MCF 10A (cell line): ENCODE data around the gene PEAK1. TPM values are rescaled to one million over a fixed set of nuclear protein-coding genes. Genes with fewer than 3 reads are reported as not detected.

ENCODE experiments used
- BruUV-seq: library from RNA; stranded (reverse); fragments of 400-500 nt; replicated peaks from 2 replicates; lab custom pipeline; 2021; lab: Mats Ljungman, UMichigan
- CTCF ChIA-PET: fragments of 300-600 bp; sonication (Branson Sonifier 250); formaldehyde crosslinking; extraction: SDS; loops from one replicate; lab custom pipeline; 2021; ENCODE audit warnings: antibody characterized with exemption, inconsistent platforms; lab: Yijun Ruan, JAX
- POLR2A ChIA-PET: fragments of 300-600, 350-650 bp; sonication (Branson Sonifier 250); formaldehyde crosslinking; extraction: SDS; loops from one replicate; lab custom pipeline; 2020; ENCODE audit warnings: antibody characterized with exemption, inconsistent platforms; lab: Yijun Ruan, JAX
- DNase-seq: peaks from one replicate; pipeline ENCODE4 v3.0.0-alpha.2; 2018; ENCODE audit not compliant: unreplicated experiment
- H3K27ac Mint-ChIP-seq: one replicate; pipeline ENCODE4 v1.8.0; 2022; ENCODE audit warnings: mild to moderate bottlenecking, low read depth, mixed read lengths; ENCODE audit not compliant: unreplicated experiment
- H3K27me3 Mint-ChIP-seq: one replicate; pipeline ENCODE4 v1.8.0; 2022; ENCODE audit warnings: mixed read lengths; ENCODE audit not compliant: insufficient read depth, unreplicated experiment
- H3K36me3 Mint-ChIP-seq: one replicate; pipeline ENCODE4 v1.8.0; 2022; ENCODE audit warnings: mild to moderate bottlenecking, moderate library complexity, mixed read lengths; ENCODE audit not compliant: insufficient read depth, unreplicated experiment
- H3K4me1 Mint-ChIP-seq: one replicate; pipeline ENCODE4 v1.8.0; 2022; ENCODE audit warnings: mixed read lengths; ENCODE audit not compliant: insufficient read depth, unreplicated experiment
- H3K4me3 Mint-ChIP-seq: one replicate; pipeline ENCODE4 v1.8.0; 2022; ENCODE audit warnings: mild to moderate bottlenecking, moderate library complexity, mixed read lengths; ENCODE audit not compliant: unreplicated experiment
- H3K9me3 Mint-ChIP-seq: one replicate; pipeline ENCODE4 v1.8.0; 2022; ENCODE audit warnings: mixed read lengths; ENCODE audit not compliant: unreplicated experiment
- intact Hi-C: fragments of 100-400 bp; cut with micrococcal nuclease; formaldehyde crosslinking; loops from 2 replicates; pipeline ENCODE4 v1.14.1; 2022
- total RNA-seq: library from RNA; stranded (reverse); gene quantifications from 2 replicates; pipeline ENCODE4 v1.2.3, GENCODE V29; 2022
- TF ChIP-seq, protein P1 (sequence below): fragments of 200-600 bp; IDR thresholded peaks from one replicate; pipeline ENCODE4 v1.8.0; 2022; ENCODE audit warnings: antibody characterized with exemption, mild to moderate bottlenecking; ENCODE audit not compliant: unreplicated experiment

Gene PEAK1
- total RNA-seq, 1 experiment from 2014 or later, result 20.0 TPM

DNA sequence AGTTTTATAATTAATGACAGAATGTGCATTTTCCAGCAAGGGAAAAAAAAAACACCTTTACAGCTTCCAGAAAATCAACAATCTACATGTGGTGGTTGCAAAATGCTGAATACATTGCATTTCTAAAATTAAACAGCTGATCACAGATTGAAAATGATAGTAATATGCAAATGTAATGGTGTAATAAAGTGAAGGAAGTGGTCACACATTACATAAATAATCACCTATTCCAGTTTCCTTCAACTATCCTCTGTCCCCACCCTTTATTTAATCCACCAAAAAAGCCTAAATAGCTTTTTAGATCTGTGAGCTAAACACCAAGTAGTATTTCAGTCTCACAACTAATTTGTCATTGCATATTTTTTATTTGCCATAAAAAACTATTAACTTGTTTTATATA lies 110.5 kb downstream of the PEAK1 start:
- ChIA-PET POLR2A (interaction anchor here (1.2 kb wide), 1 partner anchor 10 kb away, joined by 3 read pairs; no protein-coding TSS in a partner anchor), CTCF (no interaction called here)
- TF ChIP-seq, protein P1, sequence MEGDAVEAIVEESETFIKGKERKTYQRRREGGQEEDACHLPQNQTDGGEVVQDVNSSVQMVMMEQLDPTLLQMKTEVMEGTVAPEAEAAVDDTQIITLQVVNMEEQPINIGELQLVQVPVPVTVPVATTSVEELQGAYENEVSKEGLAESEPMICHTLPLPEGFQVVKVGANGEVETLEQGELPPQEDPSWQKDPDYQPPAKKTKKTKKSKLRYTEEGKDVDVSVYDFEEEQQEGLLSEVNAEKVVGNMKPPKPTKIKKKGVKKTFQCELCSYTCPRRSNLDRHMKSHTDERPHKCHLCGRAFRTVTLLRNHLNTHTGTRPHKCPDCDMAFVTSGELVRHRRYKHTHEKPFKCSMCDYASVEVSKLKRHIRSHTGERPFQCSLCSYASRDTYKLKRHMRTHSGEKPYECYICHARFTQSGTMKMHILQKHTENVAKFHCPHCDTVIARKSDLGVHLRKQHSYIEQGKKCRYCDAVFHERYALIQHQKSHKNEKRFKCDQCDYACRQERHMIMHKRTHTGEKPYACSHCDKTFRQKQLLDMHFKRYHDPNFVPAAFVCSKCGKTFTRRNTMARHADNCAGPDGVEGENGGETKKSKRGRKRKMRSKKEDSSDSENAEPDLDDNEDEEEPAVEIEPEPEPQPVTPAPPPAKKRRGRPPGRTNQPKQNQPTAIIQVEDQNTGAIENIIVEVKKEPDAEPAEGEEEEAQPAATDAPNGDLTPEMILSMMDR, result no peak
- H3K4me1 Mint-ChIP-seq, result peaks cover 12% of the 10 kb centered on the region
- intact Hi-C loops, result no loop called here
- no peaks in the 10 kb centered on the region for H3K36me3 Mint-ChIP-seq
- no peak for DNase-seq
- no TSS peak for BruUV-seq
- H3K4me3 Mint-ChIP-seq, result no peak overlapping the region
- H3K9me3 Mint-ChIP-seq, result no peaks in the 10 kb centered on the region
- no peak overlapping the region for H3K27ac Mint-ChIP-seq
- no peaks in the 10 kb centered on the region for H3K27me3 Mint-ChIP-seq

DNA sequence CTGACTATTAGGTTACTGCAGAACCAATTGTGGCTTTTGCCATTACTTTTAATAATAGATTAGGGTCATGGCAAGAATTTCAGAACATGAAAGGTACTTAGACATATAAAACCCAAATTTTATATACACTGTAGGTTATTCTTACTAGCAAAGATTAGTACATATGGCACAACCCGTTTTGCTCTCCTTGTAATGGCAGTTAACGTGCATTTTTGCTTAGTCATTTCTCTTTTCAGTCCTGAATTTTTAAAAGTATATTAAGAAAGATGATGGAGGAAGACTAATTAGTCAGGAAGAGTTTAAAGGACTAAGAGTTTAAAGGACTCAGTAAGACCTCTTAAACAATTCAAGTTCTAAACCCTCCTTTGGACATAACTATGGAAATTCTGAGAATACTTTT lies 114.0 kb downstream of the PEAK1 start:
- no peaks in the 10 kb centered on the region for H3K27me3 Mint-ChIP-seq
- no TSS peak for BruUV-seq
- POLR2A ChIA-PET, result interaction anchor here (1.1 kb wide), 1 partner anchor 10 kb away, joined by 3 read pairs; no protein-coding TSS in a partner anchor
- intact Hi-C loops, result no loop called here
- no peaks in the 10 kb centered on the region for H3K36me3 Mint-ChIP-seq
- TF ChIP-seq, protein P1, result no peak
- no peak overlapping the region for H3K4me3 Mint-ChIP-seq
- H3K9me3 Mint-ChIP-seq, result no peaks in the 10 kb centered on the region
- no peak overlapping the region for H3K27ac Mint-ChIP-seq
- DNase-seq, result no peak
- CTCF ChIA-PET, result no interaction called here
- no peaks in the 10 kb centered on the region for H3K4me1 Mint-ChIP-seq

DNA sequence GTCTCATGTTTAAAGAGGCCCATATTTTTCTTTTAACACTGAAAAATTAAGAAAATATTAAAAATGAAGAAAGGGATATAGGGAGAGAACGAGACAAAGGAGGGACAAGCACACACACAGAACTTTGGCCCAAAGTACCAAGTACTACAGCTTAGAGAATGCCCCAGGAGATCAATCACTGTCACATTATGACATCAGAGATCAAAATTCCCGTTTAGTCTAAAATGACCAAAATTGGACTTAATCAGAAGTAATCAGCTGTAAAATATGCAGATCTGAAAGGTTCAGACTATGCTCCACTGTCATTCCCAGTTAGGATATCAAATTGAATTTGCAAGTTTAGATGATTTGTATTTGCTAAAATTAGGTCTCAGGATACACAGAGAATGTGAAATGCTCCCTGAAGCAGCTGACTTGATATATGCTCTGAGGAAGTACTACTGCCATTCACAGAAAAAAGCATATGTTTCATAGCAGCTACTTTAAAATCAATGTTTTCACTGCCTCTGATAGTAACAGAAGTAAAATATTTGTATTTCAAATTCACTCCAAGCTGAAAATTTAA lies 123.0 kb downstream of the PEAK1 start:
- Mint-ChIP-seq H3K4me1 (no peaks in the 10 kb centered on the region), H3K9me3 (no peaks in the 10 kb centered on the region), H3K36me3 (no peaks in the 10 kb centered on the region), H3K27me3 (no peaks in the 10 kb centered on the region), H3K27ac (no peak overlapping the region), H3K4me3 (no peak overlapping the region)
- BruUV-seq, result no TSS peak
- DNase-seq, result no peak
- intact Hi-C loops, result no loop called here
- TF ChIP-seq, protein P1, result no peak
- POLR2A ChIA-PET, result interaction anchor here (0.7 to 0.8 kb wide), 2 partner anchors 109 to 122 kb away, joined by 3 to 4 read pairs; no protein-coding TSS in a partner anchor
- CTCF ChIA-PET, result no interaction called here

DNA sequence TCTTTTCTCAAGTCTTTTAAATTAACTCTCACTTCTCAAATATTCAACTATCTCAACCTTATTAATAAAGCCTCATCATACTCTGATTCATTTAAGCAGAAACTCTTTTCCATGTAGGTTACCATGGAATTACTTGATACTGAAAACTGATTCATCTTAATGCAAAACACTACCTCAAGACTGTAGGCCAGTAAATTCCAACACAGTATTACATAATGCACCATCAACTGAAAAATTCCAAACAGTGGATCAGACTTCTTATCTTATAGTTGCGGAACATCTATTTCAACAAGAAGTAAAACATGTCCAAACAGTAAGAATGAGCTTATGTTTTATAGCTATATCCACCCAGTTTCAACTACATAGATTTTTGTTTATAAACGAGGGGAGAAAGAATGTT lies 124.5 kb downstream of the PEAK1 start:
- H3K36me3 Mint-ChIP-seq, result no peaks in the 10 kb centered on the region
- no TSS peak for BruUV-seq
- DNase-seq, result no peak
- H3K4me3 Mint-ChIP-seq, result no peak overlapping the region
- ChIA-PET POLR2A (interaction anchor here (0.5 to 1.0 kb wide), 3 partner anchors 10 to 1917 kb away, joined by 3 read pairs; no protein-coding TSS in a partner anchor), CTCF (no interaction called here)
- H3K27me3 Mint-ChIP-seq, result no peaks in the 10 kb centered on the region
- no peaks in the 10 kb centered on the region for H3K9me3 Mint-ChIP-seq
- intact Hi-C loops, result no loop called here
- no peak overlapping the region for H3K27ac Mint-ChIP-seq
- no peaks in the 10 kb centered on the region for H3K4me1 Mint-ChIP-seq
- TF ChIP-seq, protein P1, result no peak
